ENCODE measurements around the gene SLK.

DNA sequence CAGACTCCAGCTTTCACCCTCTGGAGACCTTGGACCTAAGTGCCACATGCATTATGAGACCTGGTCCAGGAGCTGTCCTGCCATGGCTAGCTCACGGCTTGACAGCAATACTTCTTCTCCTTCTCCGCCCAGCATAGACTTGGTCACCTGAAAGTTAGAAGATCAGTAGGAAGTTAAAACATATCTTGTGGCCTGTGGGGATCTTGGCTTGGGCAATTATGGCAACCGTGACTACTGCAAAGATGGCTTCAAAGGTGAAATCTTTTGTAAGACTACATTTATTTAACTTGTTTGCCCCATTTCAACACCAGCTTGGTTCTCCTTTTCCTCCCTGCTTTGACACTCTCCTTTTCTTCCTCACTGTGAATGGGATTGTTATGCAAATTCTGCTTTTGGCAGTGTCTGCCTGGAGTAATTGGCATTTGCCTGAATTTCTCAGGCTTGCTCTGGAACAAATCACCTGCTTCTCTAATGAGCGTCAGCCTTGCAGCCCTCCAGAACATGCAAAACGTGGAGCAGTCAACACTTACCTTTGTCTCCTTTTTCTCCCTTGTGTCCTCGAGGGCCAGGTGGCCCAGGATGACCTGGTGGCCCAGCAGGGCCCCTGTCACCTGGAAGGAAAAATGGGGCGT, 65.3 kb downstream of the SLK start:
- TF ChIP-seq EZH2 (IDR thresholded peaks at IDR 0.05) (no peak), POLR2AphosphoS5 (IDR thresholded peaks at IDR 0.05; ENCODE audit: borderline replicate concordance, low read depth, low read length) (no peak)

Measured in SK-N-MC (cell line).